Loucy (cell line): ENCODE measurements around the gene MS4A4E.

Source experiments
- H2AFZ ChIP-seq: fragments of 200-600 bp; sonication (generic); 2 replicates; pipeline ENCODE4 v1.6.0; 2016; ENCODE audit warnings: antibody characterized with exemption, mild to moderate bottlenecking, low read length, moderate library complexity
- H3F3A ChIP-seq: fragments of 200-600 bp; 2 replicates; pipeline ENCODE4 v1.6.0; 2016; ENCODE audit warnings: antibody characterized with exemption, low read depth, mild to moderate bottlenecking
- H3K27me3 ChIP-seq: fragments of 200-600 bp; sonication (generic); 2 replicates; pipeline ENCODE4 v1.6.1; 2014; ENCODE audit warnings: low read length, mild to moderate bottlenecking; ENCODE audit not compliant: insufficient read depth, poor library complexity, severe bottlenecking
- H3K36me3 ChIP-seq: fragments of 200-600 bp; sonication (generic); 2 replicates; pipeline ENCODE4 v1.6.1; 2016; ENCODE audit warnings: low read length; ENCODE audit not compliant: insufficient read depth
- H3K4me1 ChIP-seq: fragments of 200-600 bp; sonication (generic); 2 replicates; pipeline ENCODE4 v1.5.1; 2014; ENCODE audit warnings: low read length, mild to moderate bottlenecking; ENCODE audit not compliant: insufficient read depth, poor library complexity, severe bottlenecking
- H3K4me2 ChIP-seq: fragments of 200-600 bp; sonication (generic); 2 replicates; pipeline ENCODE4 v1.6.0; 2014; ENCODE audit warnings: antibody characterized with exemption, low read length, low read depth, mild to moderate bottlenecking; ENCODE audit not compliant: poor library complexity, severe bottlenecking
- H3K4me3 ChIP-seq: fragments of 200-600 bp; sonication (generic); 2 replicates; pipeline ENCODE4 v1.5.1; 2014; ENCODE audit warnings: low read length, mild to moderate bottlenecking, mixed read lengths; ENCODE audit not compliant: poor library complexity, severe bottlenecking
- H3K79me2 ChIP-seq: fragments of 200-600 bp; sonication (generic); 2 replicates; pipeline ENCODE4 v1.6.1; 2014; ENCODE audit warnings: low read length; ENCODE audit not compliant: insufficient read depth
- H3K9ac ChIP-seq: fragments of 200-600 bp; sonication (generic); 2 replicates; pipeline ENCODE4 v1.6.0; 2014; ENCODE audit warnings: mild to moderate bottlenecking, low read depth, low read length, moderate library complexity; ENCODE audit not compliant: poor library complexity, severe bottlenecking
- H3K9me2 ChIP-seq: fragments of 200-600 bp; sonication (generic); replicated peaks from 2 replicates; pipeline ENCODE4 v1.6.1; 2016; ENCODE audit warnings: low read depth, low read length, mixed read lengths
- H3K9me3 ChIP-seq: fragments of 200-600 bp; sonication (generic); 2 replicates; pipeline ENCODE4 v1.6.1; 2014; ENCODE audit warnings: mild to moderate bottlenecking, antibody characterized with exemption, low read length, low read depth; ENCODE audit not compliant: insufficient read depth
- H4K20me1 ChIP-seq: fragments of 200-600 bp; sonication (generic); 2 replicates; pipeline ENCODE4 v1.6.0; 2014; ENCODE audit warnings: antibody characterized with exemption, low read length, mild to moderate bottlenecking; ENCODE audit not compliant: insufficient read depth, poor library complexity, severe bottlenecking
- CTCF ChIP-seq: fragments of 200-600 bp; sonication (generic); conservative IDR thresholded peaks from 2 replicates; pipeline ENCODE4 v1.5.1; 2014; ENCODE audit warnings: mild to moderate bottlenecking, antibody characterized with exemption, low read length
- EZH2phosphoT487 ChIP-seq: fragments of 200-600 bp; IDR thresholded peaks from 2 replicates; pipeline ENCODE4 v1.6.1; 2018; ENCODE audit warnings: antibody characterized with exemption, mild to moderate bottlenecking, moderate library complexity, borderline replicate concordance

The MS4A4E gene

GRCh38 chr11:60208951-60209350, 34.0 kb downstream of the MS4A4E start:
- H3K36me3 ChIP-seq = no peaks in the 10 kb centered on the region
- no peak overlapping the region for H2AFZ ChIP-seq
- H3K79me2 ChIP-seq = no peaks in the 10 kb centered on the region
- TF ChIP-seq CTCF (no peak), EZH2phosphoT487 (no peak)
- no peaks in the 10 kb centered on the region for H3K9me2 ChIP-seq
- no peaks in the 10 kb centered on the region for H4K20me1 ChIP-seq
- H3K4me1 ChIP-seq = no peaks in the 10 kb centered on the region
- H3K9me3 ChIP-seq = no peaks in the 10 kb centered on the region
- no peak overlapping the region for H3K9ac ChIP-seq
- no peaks in the 10 kb centered on the region for H3K27me3 ChIP-seq
- H3F3A ChIP-seq = no peaks in the 10 kb centered on the region
- no peak overlapping the region for H3K4me3 ChIP-seq
- H3K4me2 ChIP-seq = no peak overlapping the region

- no peaks in the 10 kb centered on the region for H3K9me2 ChIP-seq
- no peaks in the 10 kb centered on the region for H3F3A ChIP-seq
- H3K4me1 ChIP-seq = no peaks in the 10 kb centered on the region
- no peaks in the 10 kb centered on the region for H3K9me3 ChIP-seq
- H4K20me1 ChIP-seq = no peaks in the 10 kb centered on the region
- H3K4me3 ChIP-seq = no peak overlapping the region
- H3K79me2 ChIP-seq = no peaks in the 10 kb centered on the region
- H3K4me2 ChIP-seq = no peak overlapping the region
- no peaks in the 10 kb centered on the region for H3K27me3 ChIP-seq
- no peak overlapping the region for H2AFZ ChIP-seq
- no peak overlapping the region for H3K9ac ChIP-seq
- no peak for TF ChIP-seq CTCF
- no peak for TF ChIP-seq EZH2phosphoT487
- H3K36me3 ChIP-seq = no peaks in the 10 kb centered on the region
These were observed 34.6 kb downstream of the MS4A4E start for GRCh38 chr11:60208146-60208895.

- no peaks in the 10 kb centered on the region for H3K36me3 ChIP-seq
- H3K9me3 ChIP-seq = no peaks in the 10 kb centered on the region
- no peaks in the 10 kb centered on the region for H3K4me1 ChIP-seq
These were observed 36.3 kb downstream of the MS4A4E start for GRCh38 chr11:60206616-60207015.

More at GRCh38 chr11:60206616-60207015, 36.3 kb downstream of the MS4A4E start:
- H3K4me3 ChIP-seq = no peak overlapping the region
- H4K20me1 ChIP-seq = no peaks in the 10 kb centered on the region
- no peak overlapping the region for H2AFZ ChIP-seq
- TF ChIP-seq EZH2phosphoT487 = no peak
- no peak for TF ChIP-seq CTCF
- H3K4me2 ChIP-seq = no peak overlapping the region
- no peaks in the 10 kb centered on the region for H3K27me3 ChIP-seq
- H3K79me2 ChIP-seq = no peaks in the 10 kb centered on the region
- H3F3A ChIP-seq = no peaks in the 10 kb centered on the region
- no peaks in the 10 kb centered on the region for H3K9me2 ChIP-seq
- no peak overlapping the region for H3K9ac ChIP-seq
